Lower leg skin (tissue), 3 donors: Measurements from ENCODE around the gene CD79A.
"Not testable (repeated sequence)": the region's sequence is repeated elsewhere in the genome, so short reads cannot be mapped to it uniquely, and the experiment has no call there.

Experiments used
- CTCF ChIP-seq, 3 donors: fragments of 450-650 bp; IDR thresholded peaks; one replicate each; pipeline ENCODE4 v1.5.1; 2016; ENCODE audit warnings: antibody characterized with exemption in 3 of 3, mild to moderate bottlenecking in 3 of 3, moderate library complexity in 2 of 3
- POLR2A ChIP-seq, 2 donors: fragments of 450-650 bp; IDR thresholded peaks; one replicate each; pipeline ENCODE4 v1.6.1; 2016 to 2017; ENCODE audit warnings: antibody characterized with exemption in 2 of 2, mild to moderate bottlenecking in 1 of 2, moderate library complexity in 1 of 2

DNA sequence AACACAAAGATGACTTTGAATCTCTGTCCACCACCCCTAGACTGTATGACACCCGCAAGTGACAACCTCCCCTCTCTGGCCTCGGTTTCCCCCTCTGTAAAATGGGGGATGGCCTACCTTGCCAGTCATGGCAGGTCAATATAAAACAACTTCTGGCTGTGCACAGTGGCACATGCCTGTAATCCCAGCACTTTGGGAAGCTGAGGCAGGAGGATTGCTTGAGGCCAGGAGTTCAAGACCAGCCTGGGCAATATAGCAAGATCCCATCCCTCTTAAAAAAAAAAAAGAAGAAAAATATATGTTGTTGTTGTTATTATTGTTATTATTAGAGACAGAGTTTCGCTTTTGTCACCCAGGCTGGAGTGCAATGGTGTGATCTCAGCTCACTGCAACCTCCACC lies 1.1 kb upstream of the CD79A start:
- not testable (repeated sequence) for TF ChIP-seq POLR2A, CTCF (IDR thresholded peaks at IDR 0.05)
